HG03571 (cell line): ENCODE results near the gene SNX10.
A peak's percentile ranks its signal among the peaks of the same experiment; 100 is the strongest.

Experiments
- ATAC-seq: cut with Tn5 transposase; IDR thresholded peaks from one replicate; pipeline ENCODE4 v1.9.1; 2021; ENCODE audit not compliant: unreplicated experiment

Gene SNX10

GRCh38 chr7:26365901-26366275, 74.2 kb downstream of the SNX10 start:
- ATAC-seq, result no peak

DNA sequence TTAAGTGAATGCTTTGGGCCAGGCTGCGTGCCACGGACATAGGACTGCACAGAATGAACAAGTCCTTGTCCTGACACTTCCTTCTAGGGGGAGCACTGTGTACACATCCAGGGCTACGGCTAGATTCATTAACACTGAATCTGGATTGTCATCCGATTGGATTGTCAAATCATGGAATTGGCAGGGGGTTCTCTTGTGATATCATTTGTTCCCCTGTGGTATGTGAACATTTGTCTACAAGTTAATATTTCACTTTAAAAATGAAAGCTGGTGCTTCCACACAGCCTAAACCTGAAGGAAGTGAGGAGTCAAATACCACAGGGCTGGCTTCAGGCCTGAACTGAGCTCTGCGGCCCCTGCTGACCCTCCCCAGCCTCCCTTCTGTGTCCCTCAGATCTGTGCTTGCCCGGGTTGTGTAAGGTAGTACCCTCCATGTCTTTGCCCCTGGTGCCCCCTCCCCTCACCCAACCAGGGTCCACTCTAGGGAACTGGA, 75.6 kb downstream of the SNX10 start:
- ATAC-seq, result no peak

- ATAC-seq, result no peak
Measured at GRCh38 chr7:26368542-26368941, 76.9 kb downstream of the SNX10 start.

DNA sequence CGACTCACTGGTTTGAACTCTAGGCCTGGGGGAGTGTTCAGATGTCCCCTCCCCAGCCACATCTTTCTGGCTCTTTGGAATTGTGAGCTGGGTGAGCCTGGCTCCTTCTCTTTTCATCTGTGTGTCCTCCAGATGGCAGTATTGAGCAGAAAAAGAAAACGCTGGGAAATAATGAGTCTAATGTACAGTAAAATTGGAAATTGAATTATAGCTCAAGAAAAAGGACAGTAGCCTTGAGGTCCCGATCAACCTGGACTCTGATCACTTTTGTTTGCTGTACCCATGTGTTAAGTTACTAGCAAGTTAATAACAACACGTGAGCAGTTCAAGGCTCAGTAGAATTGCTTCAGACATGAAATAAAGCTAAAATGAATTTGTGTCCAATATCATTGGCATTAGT, 77.9 kb downstream of the SNX10 start:
- ATAC-seq, result no peak

GRCh38 chr7:26370011-26370410, 78.3 kb downstream of the SNX10 start:
- no peak for ATAC-seq

DNA sequence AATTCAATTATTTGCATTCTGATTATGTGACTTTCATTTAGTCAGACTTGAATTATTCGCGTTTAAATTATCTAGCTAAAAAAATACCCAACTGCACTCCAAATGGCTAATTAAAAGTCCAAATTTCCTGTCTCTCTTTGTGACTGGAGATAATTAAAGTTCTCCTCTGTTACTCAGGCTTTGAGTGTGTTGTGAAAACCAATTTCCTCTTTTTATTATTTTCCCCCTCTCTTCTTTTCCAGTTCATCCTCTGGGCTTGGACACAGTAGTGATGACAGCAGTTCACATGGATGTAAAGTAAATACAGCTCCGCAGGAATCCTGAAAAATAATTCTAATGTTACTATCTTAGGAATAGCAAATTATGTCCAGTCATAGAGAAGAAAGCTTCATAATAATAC, 80.6 kb downstream of the SNX10 start:
- ATAC-seq, result no peak

DNA sequence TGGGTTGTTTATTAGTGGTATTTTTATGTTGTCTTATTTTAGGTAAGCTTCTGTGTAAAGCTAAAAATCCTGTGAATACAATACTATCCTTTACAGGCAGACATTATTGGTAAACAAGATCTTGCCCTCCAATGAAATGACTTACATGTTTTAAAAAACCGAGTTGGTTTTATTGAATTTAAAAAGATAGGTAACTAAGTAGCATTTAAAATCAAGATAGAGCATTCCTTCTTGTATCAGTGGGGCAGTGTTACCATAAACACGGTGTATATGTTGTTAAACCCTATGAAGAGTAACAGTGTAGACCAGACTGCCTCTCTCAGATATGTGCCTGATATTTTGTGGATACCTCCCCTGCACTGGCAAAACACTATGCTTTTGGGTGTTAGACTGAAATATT, 81.0 kb downstream of the SNX10 start:
- ATAC-seq, result no peak

DNA sequence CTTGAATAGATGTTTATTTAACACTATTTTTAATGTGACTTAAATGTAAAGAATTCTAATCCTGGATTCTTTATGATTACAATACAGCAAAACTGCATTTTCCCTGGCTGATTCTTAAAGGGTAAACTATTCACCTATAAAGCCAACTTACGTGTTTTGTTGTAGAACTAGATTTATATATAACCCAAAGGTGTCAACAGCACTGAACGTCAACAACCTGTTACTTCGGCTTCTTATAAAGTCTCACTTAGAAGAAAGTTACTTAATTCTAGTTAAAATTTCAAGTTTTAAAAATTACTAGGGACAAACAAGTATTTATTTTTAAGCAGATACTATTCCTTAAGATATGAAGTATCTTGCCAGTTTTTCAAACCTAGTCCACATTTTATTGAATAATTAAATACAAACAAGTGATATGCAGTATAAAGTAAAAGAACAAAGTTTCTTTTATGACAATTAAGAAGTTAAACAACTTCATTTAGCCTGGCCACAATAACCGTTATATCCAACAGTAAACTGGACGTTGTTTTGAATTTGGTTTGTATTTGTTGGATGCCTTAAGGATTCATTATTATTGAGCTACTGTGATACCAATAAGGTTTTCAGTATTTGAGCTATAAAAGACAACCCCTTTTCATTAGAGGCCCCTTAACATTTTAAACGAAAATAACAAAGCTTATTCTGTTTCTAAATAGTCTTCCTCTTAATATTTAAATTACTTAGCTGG, 83.1 kb downstream of the SNX10 start:
- ATAC-seq, result no peak

DNA sequence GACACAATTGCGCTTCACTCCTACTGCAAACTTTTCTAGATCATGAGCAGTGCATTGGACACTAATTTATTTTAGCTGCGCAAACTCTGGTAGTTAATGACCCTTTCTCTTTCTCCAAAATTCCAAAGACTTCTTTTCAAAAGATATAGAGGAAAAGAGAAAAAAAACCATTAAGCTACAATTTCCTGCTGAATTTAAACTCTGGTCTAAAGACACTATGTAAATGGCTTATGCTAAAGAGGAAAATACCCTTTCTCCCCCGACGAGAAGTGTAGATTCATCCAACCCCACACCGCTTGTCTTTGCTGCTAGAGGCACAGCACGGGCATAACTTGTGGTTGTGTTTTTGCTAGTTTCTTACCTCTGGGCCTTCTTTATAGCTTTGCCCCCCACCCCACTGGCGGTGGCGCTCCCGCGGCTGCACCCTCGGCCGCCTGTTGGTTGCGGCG, 84.1 kb downstream of the SNX10 start:
- no peak for ATAC-seq

- ATAC-seq, result peak; percentile 29
Measured at GRCh38 chr7:26376175-26376917, 84.7 kb downstream of the SNX10 start.

GRCh38 chr7:26378016-26378415, 86.4 kb downstream of the SNX10 start:
- ATAC-seq, result no peak

GRCh38 chr7:26379711-26380110, 88.0 kb downstream of the SNX10 start:
- no peak for ATAC-seq

DNA sequence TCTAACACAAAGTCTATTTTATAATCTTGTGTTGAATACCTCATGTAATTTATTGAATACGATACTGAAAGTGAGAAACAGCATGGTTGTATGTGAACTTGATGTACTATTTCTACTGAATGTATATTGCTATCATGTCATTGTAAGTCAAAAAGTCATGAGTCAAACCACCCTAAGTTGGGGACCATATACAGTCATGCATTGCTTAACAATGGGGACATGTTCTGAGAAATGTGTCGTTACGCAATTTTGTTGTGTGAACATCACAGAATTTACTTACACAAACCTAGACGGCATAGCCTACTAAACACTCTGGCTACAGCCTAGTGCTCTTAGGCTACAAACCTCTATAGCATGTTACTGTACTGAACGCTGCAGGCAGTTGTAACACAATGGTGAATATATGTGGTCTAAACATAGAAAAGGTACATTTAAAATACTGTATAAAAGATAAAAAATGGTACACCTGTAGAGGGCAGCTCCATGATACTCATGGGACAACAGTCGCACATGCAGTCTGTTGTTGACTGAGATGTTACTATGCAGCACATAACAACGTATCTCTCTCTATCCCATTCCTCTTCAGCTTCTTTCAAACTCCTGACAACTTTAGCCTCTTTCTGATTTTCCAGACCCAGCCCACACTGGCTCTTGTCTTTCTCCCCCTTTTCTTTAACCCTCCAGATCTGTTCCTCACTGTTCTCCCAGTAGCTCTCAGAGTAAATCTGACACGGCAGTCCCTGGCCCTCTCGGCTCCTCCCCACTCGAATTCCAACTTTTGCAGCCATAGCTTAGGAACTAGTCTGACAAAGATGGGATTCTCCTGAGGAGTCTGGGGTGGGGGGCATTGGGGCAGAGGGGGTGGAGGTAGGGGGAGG, 90.1 kb downstream of the SNX10 start:
- no peak for ATAC-seq

DNA sequence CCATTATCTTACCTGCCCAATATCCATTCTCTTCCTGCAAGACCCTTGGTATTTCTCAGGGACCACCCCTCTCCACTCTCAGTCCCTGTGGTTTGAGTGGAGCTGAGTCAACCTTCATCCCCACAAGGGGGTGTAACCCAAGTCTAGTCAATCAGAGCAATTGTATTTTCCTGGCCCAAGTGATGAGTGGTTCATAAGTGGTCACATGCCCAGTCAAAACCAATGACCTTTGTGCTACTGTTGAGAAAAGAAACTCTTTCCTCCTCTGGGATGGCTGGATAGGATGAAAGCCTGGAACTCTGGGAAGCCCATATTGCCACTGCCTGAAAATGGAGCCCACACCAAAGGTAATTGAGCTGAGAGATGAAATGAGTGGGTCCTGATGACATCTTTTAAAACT, 93.6 kb downstream of the SNX10 start:
- no peak for ATAC-seq

DNA sequence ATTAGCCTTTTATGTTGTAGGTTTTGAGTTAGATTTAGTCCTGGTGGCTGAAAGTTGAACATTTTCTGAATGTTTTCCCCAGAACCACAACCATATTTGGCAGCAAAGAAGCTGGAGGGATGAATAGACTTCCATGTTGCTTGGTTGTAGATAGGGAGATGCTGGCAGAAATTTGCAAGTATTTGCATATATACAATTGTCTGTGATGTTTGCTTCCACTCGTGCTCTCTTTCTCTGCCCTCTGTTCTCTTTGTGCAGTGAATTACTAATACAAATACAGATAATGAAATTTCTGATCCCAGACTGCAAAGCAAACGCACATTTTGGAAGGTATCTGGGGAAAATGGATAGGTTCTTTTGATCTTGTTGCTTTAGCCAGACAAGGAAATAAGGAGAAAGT, 96.1 kb downstream of the SNX10 start:
- no peak for ATAC-seq

- ATAC-seq, result no peak
Measured at GRCh38 chr7:26388256-26388655, 96.6 kb downstream of the SNX10 start.

DNA sequence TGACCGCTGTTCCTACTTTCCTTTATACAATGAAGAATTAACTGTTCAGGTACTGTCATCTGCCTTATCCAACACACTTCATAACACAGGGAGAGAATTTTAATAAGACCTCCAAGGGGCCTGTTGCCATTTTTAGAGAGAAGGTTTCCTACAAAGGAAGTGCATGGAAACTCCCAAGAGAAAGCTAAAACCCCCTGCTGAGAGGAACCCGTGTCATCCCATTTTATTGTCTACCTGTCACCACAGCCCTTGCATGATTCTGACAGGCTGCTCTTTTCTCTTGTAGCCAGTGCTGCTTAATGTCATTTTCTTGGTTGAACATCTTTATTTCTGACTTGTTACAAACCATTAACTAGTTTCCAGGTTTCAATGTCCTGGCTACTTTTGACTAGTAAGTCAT, 98.4 kb downstream of the SNX10 start:
- ATAC-seq, result no peak

- no peak for ATAC-seq
Measured at GRCh38 chr7:26393818-26394217, 102.2 kb downstream of the SNX10 start.

- no peak for ATAC-seq
Measured at GRCh38 chr7:26397332-26397731, 105.7 kb downstream of the SNX10 start.

DNA sequence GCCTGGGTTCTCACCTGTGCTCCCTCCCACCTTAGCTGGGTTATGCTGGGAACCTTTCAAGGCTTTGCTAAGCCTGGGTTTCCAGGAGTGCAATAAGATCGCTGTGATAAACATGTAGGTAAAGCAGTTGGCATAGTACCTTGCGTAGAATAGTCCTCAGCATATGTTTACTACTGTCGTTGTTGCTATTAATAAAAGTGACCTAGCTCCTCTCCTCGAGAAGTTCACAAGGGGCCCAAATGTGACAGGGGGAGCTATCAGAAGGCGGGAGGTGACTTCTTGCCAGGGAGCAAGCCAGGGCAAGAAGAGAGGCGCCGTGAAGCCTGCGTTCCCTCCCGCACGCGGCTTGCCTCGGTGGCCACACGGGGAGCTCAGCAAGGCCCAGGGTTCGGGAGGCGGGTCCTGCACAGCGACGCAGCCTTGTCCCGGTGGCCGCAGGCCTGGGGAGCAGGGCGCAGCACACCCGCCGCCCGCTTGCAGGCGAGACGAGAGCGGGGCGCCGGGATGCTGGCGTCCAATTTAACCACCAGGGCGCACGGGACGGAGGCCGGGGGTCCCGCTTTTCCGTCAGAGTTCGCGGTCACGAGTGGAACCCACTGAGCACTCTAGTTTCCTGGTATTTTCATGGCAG, 106.2 kb downstream of the SNX10 start:
- ATAC-seq, result peak; percentile 18

GRCh38 chr7:26398427-26398755, 106.7 kb downstream of the SNX10 start:
- ATAC-seq, result peak; percentile 42
